Progenitor cell of endocrine pancreas (in vitro differentiated cells): Measurements from ENCODE around the gene OR4C12. TPM values are rescaled to one million over a fixed set of nuclear protein-coding genes. Genes with fewer than 3 reads are reported as not detected.
A peak's percentile ranks its signal among the peaks of the same experiment; 100 is the strongest.
"Not testable (repeated sequence)": the region's sequence is repeated elsewhere in the genome, so short reads cannot be mapped to it uniquely, and the experiment has no call there.

Experiments
- DNase-seq: peaks from one replicate; pipeline ENCODE4 v3.0.0; 2021; ENCODE audit warnings: low spot score; ENCODE audit not compliant: unreplicated experiment
- H3K27ac Mint-ChIP-seq: 2 replicates; pipeline ENCODE4 v1.8.0; 2021; ENCODE audit warnings: mild to moderate bottlenecking, moderate library complexity, mixed read lengths
- H3K27me3 Mint-ChIP-seq: 2 replicates; pipeline ENCODE4 v1.8.0; 2021; ENCODE audit warnings: mixed read lengths
- H3K36me3 Mint-ChIP-seq: 2 replicates; pipeline ENCODE4 v1.8.0; 2022; ENCODE audit warnings: mixed read lengths; ENCODE audit not compliant: insufficient read depth
- H3K4me1 Mint-ChIP-seq: 2 replicates; pipeline ENCODE4 v1.8.0; 2021; ENCODE audit warnings: low read depth, mixed read lengths
- H3K4me3 Mint-ChIP-seq: 2 replicates; pipeline ENCODE4 v1.8.0; 2021; ENCODE audit warnings: low read depth, mild to moderate bottlenecking, moderate library complexity, mixed read lengths
- H3K9me3 Mint-ChIP-seq: 2 replicates; pipeline ENCODE4 v1.8.0; 2021; ENCODE audit warnings: low read depth, mixed read lengths
- long read RNA-seq: library from polyadenylated mRNA; unstranded; transcript quantifications from one replicate; pipeline ENCODE4 v2.0.0, GENCODE V29; 2020
- total RNA-seq: library from RNA; stranded (reverse); gene quantifications from 2 replicates; pipeline ENCODE4 v1.2.1, GENCODE V29; 2021
- TF ChIP-seq, protein P1 (sequence below): fragments of 200-600 bp; sonication (generic); IDR thresholded peaks from one replicate; pipeline ENCODE4 v1.5.0; 2021; ENCODE audit warnings: antibody characterized with exemption, mild to moderate bottlenecking; ENCODE audit not compliant: unreplicated experiment

Gene OR4C12
- total RNA-seq: not detected in 2 replicates
- long read RNA-seq: 0 reads

DNA sequence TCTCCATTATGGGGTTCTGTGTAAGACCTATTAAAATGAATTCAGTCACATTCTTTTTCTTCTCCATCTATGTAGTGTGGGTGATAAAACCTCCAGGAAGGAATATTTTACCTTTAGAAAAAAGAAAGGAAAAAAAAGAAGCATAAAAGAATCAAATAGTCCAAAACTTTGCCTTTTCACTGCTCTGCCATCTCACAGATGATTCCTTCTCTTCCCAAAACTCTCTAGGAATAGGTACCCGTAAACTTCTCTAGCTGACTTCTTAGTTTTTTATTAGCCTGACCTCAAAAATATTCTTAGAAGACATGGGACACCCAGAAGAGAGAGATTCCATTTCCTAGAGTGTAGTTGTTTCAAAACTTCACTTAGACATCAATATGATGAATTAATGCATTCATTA, at the start of gene OR4C12:
Gene OR4C12, minus strand, starts transcription at position 101 of the 400 bp plus-strand sequence. Its CDS starts 34 bp downstream, at position 67.
- H3K4me3 Mint-ChIP-seq, H3K27ac Mint-ChIP-seq, H3K27me3 Mint-ChIP-seq, DNase-seq, H3K4me1 Mint-ChIP-seq, H3K36me3 Mint-ChIP-seq: not testable (repeated sequence)
- peaks cover 61% of the 10 kb centered on the region for H3K9me3 Mint-ChIP-seq

DNA sequence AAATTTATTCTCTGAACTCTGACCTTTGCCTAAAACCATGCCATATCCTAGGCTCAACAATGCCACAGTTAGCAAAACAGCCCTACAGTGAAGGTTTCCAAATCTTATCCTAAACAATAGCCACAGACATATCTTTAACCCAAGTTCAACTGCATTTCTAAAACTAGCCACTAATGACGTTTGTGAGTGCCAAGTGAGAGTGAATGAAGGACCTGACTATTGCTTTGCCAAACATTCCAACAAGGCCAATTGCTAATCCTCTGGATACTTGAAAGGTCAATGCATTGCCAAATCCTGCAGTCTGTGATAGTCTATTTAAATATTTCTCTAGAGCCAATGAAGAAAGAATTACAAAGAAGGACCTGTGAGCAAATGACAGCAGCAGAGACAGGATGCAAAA, 47.9 kb upstream of the OR4C12 start:
- no peaks in the 10 kb centered on the region for H3K27me3 Mint-ChIP-seq
- DNase-seq: no peak
- H3K36me3 Mint-ChIP-seq: peaks cover 5% of the 10 kb centered on the region
- no peaks in the 10 kb centered on the region for H3K4me1 Mint-ChIP-seq
- TF ChIP-seq, protein P1, sequence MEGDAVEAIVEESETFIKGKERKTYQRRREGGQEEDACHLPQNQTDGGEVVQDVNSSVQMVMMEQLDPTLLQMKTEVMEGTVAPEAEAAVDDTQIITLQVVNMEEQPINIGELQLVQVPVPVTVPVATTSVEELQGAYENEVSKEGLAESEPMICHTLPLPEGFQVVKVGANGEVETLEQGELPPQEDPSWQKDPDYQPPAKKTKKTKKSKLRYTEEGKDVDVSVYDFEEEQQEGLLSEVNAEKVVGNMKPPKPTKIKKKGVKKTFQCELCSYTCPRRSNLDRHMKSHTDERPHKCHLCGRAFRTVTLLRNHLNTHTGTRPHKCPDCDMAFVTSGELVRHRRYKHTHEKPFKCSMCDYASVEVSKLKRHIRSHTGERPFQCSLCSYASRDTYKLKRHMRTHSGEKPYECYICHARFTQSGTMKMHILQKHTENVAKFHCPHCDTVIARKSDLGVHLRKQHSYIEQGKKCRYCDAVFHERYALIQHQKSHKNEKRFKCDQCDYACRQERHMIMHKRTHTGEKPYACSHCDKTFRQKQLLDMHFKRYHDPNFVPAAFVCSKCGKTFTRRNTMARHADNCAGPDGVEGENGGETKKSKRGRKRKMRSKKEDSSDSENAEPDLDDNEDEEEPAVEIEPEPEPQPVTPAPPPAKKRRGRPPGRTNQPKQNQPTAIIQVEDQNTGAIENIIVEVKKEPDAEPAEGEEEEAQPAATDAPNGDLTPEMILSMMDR: no peak
- peaks cover 62% of the 10 kb centered on the region for H3K9me3 Mint-ChIP-seq
- H3K4me3 Mint-ChIP-seq: no peak overlapping the region
- H3K27ac Mint-ChIP-seq: no peak overlapping the region

DNA sequence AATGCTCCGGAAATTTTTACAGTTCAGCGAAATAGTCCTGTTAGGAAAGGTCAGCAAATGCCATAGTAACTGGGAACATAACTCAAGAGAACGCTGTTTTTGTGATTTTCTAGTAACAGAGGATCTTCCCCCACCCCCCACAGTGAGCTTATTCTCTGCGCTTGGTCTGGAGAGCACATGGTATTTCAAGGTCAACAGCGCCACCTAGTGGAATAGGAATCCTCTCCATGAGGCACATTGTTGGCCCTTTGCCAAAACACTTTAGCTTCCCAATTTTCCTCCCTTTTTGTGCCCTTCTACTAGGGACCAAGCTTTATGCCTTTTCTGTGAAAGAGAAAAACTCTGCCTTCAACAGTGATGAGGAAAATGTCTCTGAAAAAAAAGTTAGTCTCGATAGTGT, 13.2 kb upstream of the OR4C12 start:
- Mint-ChIP-seq H3K27me3 (no peaks in the 10 kb centered on the region), H3K4me3 (no peak overlapping the region), H3K9me3 (peaks cover 47% of the 10 kb centered on the region), H3K4me1 (no peaks in the 10 kb centered on the region), H3K36me3 (peaks cover 3% of the 10 kb centered on the region), H3K27ac (no peak overlapping the region)
- DNase-seq: no peak
- TF ChIP-seq, protein P1: peak; percentile 9

DNA sequence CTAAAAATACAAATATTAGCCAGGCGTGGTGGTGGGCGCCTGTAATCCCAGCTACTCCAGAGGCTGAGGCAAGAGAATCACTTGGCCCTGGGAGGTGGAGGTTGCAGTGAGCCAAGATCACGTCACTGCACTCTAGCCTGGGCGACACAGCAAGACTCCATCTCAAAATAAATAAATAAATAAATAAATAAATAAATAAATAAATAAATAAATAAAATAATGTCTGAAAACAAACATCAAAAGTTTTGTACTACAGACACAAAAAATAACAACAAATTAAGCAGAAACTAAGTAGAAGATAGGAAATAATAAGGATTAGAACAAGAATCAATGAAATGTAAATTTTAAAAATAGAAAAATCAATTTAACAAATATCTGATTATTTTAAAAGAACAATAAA, 8.9 kb downstream of the OR4C12 start:
- not testable (repeated sequence) for H3K36me3 Mint-ChIP-seq, H3K27me3 Mint-ChIP-seq, H3K27ac Mint-ChIP-seq, H3K4me1 Mint-ChIP-seq, DNase-seq, H3K4me3 Mint-ChIP-seq
- H3K9me3 Mint-ChIP-seq: peaks cover 37% of the 10 kb centered on the region

DNA sequence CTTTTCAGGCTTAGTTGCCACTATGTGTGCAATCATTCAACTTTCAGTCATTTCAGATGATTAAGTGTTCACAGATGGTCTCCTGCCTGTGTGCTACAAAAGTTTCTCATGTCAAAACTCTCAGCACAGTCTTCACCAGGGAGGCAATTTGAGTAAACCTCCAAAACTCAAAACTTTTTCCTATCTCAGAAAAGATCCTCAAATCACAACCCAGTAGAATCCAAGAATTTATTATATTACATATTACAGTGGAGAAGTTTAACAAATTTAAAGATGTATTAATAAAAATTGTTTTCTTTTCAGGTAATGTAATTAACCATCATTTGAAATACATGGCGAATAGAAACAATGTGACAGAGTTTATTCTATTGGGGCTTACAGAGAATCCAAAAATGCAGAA, 30.2 kb downstream of the OR4C12 start, which contains the start of gene OR4C13:
Gene OR4C13, plus strand, starts transcription at position 301 of the 400 bp plus-strand sequence. Its CDS starts 32 bp downstream, at position 333.
- no peak within 1 kb of the TSS for H3K27ac Mint-ChIP-seq
- peaks cover 47% of the 10 kb centered on the region for H3K9me3 Mint-ChIP-seq
- H3K4me3 Mint-ChIP-seq: no peak within 1 kb of the TSS

DNA sequence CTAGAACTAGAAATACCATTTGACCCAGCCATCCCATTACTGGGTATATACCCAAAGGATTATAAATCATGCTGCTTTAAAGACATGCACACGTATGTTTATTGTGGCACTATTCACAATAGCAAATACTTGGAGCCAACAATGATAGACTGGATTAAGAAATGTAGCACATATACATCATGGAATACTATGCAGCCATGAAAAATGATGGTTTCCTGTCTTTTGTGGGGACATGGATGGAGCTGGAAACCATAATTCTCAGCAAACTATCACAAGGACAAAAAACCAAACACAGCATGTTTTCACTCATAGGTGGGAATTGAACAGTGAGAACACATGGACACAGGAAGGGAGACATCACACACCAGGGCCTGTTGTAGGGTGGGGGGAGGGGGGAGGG, 33.6 kb downstream of the OR4C12 start:
- H3K36me3 Mint-ChIP-seq, H3K27me3 Mint-ChIP-seq, H3K27ac Mint-ChIP-seq, DNase-seq, H3K4me3 Mint-ChIP-seq, H3K4me1 Mint-ChIP-seq: not testable (repeated sequence)
- peaks cover 54% of the 10 kb centered on the region for H3K9me3 Mint-ChIP-seq

More for the DNA sequence above, 30.2 kb downstream of the OR4C12 start, which contains the start of gene OR4C13:
- Mint-ChIP-seq H3K27me3 (no peaks in the 10 kb centered on the region), H3K4me1 (no peaks in the 10 kb centered on the region), H3K36me3 (peaks cover 1% of the 10 kb centered on the region)
- DNase-seq: no peak
- TF ChIP-seq, protein P1: no peak

Other genes starting within 250 kb of the OR4C12 start
- not detected in 2 replicates for gene OR4C13, start 30.1 kb downstream of the OR4C12 start, total RNA-seq
- not detected in 2 replicates for gene OR4C45, start 50.3 kb upstream of the OR4C12 start, total RNA-seq